ENCODE data around the gene IGF2BP2.
A peak's percentile ranks its signal among the peaks of the same experiment; 100 is the strongest.

IGF2BP2 gene

DNA sequence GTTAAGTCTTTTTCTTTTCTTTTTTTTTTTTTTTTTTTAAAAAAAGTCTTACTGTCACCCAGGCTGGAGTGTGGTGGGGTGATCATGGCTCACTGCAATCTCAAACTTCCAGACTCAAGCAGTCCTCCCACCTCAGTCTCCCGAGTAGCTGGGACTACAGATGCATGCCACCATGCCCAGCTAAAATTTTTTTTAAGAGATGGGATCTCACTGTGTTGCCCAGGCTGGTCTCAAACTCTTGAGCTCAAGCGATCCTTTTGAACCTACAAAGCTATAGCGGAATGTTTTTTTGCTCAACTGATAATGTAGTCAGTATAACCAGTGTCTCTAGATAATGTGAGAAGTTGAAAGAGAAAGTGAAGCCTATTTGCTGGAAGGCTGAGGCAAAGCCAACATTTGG, 3.9 kb upstream of the IGF2BP2 start:
- TF ChIP-seq, protein P1, sequence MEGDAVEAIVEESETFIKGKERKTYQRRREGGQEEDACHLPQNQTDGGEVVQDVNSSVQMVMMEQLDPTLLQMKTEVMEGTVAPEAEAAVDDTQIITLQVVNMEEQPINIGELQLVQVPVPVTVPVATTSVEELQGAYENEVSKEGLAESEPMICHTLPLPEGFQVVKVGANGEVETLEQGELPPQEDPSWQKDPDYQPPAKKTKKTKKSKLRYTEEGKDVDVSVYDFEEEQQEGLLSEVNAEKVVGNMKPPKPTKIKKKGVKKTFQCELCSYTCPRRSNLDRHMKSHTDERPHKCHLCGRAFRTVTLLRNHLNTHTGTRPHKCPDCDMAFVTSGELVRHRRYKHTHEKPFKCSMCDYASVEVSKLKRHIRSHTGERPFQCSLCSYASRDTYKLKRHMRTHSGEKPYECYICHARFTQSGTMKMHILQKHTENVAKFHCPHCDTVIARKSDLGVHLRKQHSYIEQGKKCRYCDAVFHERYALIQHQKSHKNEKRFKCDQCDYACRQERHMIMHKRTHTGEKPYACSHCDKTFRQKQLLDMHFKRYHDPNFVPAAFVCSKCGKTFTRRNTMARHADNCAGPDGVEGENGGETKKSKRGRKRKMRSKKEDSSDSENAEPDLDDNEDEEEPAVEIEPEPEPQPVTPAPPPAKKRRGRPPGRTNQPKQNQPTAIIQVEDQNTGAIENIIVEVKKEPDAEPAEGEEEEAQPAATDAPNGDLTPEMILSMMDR (IDR thresholded peaks at IDR 0.05; ENCODE audit: extremely low read depth, insufficient read depth, missing control alignments) = no peak
- in situ Hi-C loops (cut with MboI; ENCODE audit: low pct_unique_long_range_greater_than_20kb, low sequenced_read_pairs, unreplicated experiment) = no loop called here
- DNase-seq (ENCODE audit: low spot score) = no peak

DNA sequence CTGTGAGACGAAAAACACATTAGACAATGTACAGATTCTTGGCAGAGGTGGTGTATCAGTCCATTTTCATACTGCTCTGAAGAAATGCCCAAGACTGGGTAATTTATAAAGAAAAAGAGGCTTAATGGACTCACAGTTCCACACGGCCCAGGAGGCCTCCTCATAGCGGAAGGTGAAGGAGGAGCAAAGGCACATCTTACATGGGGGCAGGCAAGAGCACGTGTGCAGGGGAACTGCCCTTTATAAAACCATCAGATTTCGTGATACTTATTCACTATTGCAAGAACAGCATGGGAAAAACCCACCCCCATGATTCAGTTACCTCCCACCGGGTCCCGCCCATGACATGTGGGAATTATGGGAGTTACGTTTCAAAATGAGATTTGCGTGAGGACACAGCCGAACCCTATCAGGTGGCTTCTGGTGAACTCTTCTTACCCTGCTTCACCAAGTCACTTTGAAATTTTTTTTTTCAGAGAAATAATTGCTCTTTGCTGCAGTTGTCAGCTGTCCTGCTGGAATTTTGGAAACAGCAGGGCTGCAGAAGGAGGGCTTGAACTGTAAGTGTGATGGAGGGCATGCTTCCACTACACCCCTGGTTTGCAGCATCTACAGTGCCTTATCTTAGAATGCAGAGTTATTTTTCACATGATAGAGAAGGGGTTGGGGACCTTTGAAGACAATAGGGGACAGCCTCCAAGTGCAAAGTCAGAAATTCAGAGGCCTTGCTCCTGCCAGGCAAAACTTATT, 2.9 kb upstream of the IGF2BP2 start:
- in situ Hi-C loops (cut with MboI; ENCODE audit: low pct_unique_long_range_greater_than_20kb, low sequenced_read_pairs, unreplicated experiment) = no loop called here
- no peak for DNase-seq (ENCODE audit: low spot score)
- TF ChIP-seq, protein P1 (IDR thresholded peaks at IDR 0.05; ENCODE audit: extremely low read depth, insufficient read depth, missing control alignments) = no peak

DNA sequence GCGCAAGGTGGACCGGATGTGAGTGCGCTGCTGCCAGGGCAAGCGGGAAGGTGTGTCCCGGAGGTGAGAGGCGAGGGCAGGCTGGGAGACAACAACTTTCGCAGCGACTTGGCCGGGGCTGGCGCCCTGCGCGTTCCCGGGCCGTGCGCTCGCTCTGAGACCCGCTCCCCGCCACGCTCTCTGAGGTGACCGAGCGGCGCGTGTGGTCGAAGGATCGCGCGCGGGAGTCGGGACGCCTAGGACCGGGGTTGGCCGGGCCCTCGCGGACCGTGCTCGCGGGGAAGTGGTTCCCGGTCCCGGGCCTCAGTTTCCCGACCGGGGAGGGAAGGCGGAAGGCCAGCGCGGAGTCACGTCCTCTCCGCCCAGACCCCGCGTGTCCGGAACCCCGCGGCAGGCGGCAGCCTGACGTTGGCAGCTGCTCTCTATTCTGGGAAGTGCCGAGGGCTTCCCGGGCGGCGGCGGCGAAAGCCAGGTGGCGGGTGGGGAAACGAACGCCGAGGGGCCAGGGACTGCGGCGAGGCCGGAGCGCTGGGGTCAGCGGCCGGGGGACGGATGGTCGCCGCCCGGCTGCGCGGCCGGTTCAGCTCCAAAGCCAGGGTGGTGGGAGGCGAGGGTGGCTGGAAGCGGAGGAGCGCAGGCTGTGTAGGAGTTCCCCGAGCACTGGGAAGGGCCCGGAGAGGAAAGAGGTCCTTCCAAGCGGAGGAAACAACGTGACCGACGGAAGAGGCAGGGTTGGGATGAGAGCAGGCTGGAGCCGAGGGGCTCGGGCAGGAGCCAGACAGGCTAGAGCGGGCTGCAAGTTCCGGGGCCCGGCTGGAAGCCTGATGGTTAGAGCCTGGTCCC, 1.0 kb upstream of the IGF2BP2 start:
- TF ChIP-seq, protein P1 (IDR thresholded peaks at IDR 0.05; ENCODE audit: extremely low read depth, insufficient read depth, missing control alignments) = no peak
- in situ Hi-C loops (cut with MboI; ENCODE audit: low pct_unique_long_range_greater_than_20kb, low sequenced_read_pairs, unreplicated experiment) = no loop called here
- DNase-seq (ENCODE audit: low spot score) = peak; percentile 68

DNA sequence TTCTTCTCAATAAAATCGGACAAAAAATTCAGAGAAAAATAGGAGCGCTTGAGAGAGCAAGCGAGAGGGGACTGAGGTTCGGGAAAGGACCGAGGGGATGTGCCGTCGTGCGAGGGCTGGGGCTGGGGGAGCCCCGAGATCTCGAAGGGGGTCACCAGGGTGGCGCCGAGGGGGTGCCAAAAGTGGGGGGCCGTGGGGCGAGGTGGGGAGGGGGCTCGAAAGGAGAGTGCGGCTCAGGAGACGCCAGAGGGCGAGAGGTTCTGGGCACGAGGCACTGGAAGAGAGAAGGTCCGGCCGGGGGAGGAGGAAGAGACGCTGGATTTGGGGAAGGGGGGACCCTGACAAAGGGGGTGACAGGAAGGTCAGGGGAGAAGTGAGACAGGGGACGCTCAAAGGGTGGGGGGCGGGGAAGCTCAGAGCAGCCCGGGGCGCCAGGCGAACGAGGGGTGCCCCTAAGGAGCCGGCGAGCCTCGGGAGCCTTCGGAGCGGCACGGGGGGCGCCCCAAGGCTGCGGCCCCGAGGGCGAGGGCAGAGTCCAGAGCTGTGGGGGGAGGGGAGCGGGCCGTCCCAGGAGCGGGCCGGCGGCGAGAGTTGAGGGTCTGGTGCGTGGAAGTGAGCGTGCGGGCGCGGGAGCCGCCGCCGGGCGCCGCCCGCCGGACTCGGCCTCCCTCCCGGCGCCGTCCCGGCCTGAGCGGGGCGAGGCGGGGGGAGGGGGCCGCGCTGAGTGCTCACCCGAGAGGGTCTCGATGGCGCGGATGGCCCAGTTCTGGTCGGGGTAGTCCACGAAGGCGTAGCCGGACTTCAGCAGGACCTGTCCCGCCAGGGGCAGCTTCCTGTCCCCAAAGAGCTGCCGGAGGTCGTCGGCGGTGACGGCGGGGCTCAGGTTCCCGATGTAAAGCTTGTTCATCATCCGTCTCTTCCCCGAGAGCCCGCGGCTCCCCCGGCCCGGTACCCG, 514 bp downstream of the IGF2BP2 start:
- in situ Hi-C loops (cut with MboI; ENCODE audit: low pct_unique_long_range_greater_than_20kb, low sequenced_read_pairs, unreplicated experiment) = no loop called here
- TF ChIP-seq, protein P1 (IDR thresholded peaks at IDR 0.05; ENCODE audit: extremely low read depth, insufficient read depth, missing control alignments) = no peak
- DNase-seq (ENCODE audit: low spot score) = peak; percentile 54

DNA sequence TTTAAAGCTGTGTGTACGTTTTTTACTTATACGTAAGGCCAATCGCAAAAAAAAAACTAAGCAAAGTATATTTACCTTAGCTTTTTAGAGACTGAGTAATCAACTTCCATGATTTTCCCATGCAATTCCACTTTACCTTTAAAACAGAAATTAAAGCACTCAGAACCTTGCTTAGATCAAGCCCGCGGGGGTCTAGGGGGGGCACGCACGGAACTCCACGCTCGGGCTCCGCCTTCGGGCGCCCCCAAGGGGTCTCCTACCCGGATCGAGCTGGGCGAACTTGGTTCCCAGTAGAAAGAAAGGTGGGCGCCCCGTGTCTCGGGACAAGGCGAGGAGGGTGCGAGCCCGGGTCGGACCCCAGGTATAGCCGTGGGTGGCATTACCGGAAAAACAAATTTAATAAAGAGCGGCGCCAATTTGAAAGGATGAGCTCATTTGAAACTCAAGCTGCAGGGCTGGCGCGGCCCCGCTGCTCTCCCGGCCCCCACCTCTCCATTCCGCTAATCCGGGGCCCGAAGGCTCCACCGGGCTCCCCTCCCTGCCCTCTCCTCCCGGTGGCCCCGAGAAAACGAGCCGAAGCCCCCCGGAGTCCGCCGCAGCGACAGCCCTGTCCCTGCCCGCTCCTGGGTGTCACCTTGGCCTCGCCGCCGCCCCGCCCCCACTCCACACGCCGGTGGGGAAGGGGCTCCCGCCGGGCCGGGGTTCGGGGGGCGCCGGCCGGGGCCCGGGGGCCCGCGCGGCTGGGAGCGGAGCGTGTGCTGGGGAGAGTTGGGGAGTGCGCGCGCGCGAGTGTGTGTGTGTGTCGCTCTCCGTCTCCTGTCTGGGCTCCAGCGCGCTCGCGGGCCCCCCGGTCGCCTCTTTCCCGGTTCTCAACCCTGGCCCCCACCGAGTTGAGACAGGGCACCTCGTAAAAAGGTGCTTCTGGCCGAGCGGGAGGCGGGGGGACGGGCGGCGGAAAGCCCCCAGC, 1.5 kb downstream of the IGF2BP2 start:
- in situ Hi-C loops (cut with MboI; ENCODE audit: low pct_unique_long_range_greater_than_20kb, low sequenced_read_pairs, unreplicated experiment) = no loop called here
- TF ChIP-seq, protein P1 (IDR thresholded peaks at IDR 0.05; ENCODE audit: extremely low read depth, insufficient read depth, missing control alignments) = no peak

More for the DNA sequence above, 1.5 kb downstream of the IGF2BP2 start:
- peak; percentile 66 for DNase-seq (ENCODE audit: low spot score)

Data from GM13977 (cell line).